IPS-20b (cell line): ENCODE measurements around the gene ZNF565.

Experiments used
- H3K27ac ChIP-seq: one replicate; pipeline ENCODE4 v1.5.1; 2013; ENCODE audit warnings: low read length
- H3K27me3 ChIP-seq: 2 replicates; pipeline ENCODE4 v1.6.1; 2013; ENCODE audit warnings: mild to moderate bottlenecking, low read length, inconsistent platforms; ENCODE audit not compliant: insufficient read depth
- H3K36me3 ChIP-seq: 2 replicates; pipeline ENCODE4 v1.6.1; 2013; ENCODE audit warnings: low read depth, mild to moderate bottlenecking, inconsistent platforms, low read length, moderate library complexity; ENCODE audit not compliant: insufficient read depth
- H3K4me1 ChIP-seq: 2 replicates; pipeline ENCODE4 v1.6.1; 2013; ENCODE audit warnings: mild to moderate bottlenecking, control low read depth, inconsistent platforms, low read length, moderate library complexity; ENCODE audit not compliant: insufficient read depth
- H3K4me3 ChIP-seq: 2 replicates; pipeline ENCODE4 v1.5.1; 2013; ENCODE audit warnings: mild to moderate bottlenecking, low read length, inconsistent platforms
- H3K9ac ChIP-seq: 2 replicates; pipeline ENCODE4 v1.6.1; 2013; ENCODE audit warnings: low read depth, mild to moderate bottlenecking, inconsistent platforms, low read length, moderate library complexity
- H3K9me3 ChIP-seq: 2 replicates; pipeline ENCODE4 v1.6.1; 2013; ENCODE audit warnings: mild to moderate bottlenecking, low read depth, low read length, inconsistent platforms; ENCODE audit not compliant: insufficient read depth

Gene ZNF565

DNA sequence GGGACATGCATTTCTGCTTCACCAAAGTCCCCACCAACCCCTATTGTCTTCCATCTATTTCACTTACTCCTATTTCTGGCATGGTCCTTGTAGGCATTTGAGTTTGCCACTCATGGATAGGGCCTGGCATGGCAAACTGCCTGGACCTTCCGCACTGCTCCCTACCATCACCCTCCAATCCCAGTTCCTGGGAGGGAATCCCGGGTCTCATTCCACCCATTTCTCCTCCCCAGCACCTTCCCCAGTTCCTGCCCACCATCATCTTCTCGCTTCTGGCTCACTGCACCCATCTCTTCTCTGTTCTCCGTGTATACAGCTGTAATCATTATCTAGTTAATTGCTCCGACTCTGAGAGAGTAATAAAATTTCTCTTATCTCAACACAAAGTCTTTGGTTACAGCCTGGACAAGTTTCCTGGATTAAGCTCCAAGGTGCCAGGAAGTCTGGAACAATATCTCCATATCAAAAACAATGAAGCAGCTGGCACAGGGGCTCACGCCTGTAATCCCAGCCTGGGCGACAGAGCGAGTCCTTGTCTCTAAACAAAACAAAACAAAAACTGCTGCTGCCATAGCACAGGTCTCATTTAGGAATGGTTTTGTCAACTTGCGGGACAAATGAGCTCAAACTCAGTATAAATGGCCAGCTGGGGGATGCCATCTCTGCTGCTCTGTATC, 45.2 kb downstream of the ZNF565 start:
- H3K27ac ChIP-seq: no peak overlapping the region
- H3K9me3 ChIP-seq: no peaks in the 10 kb centered on the region
- no peak overlapping the region for H3K9ac ChIP-seq
- no peaks in the 10 kb centered on the region for H3K27me3 ChIP-seq
- no peak overlapping the region for H3K4me3 ChIP-seq
- H3K4me1 ChIP-seq: no peaks in the 10 kb centered on the region
- no peaks in the 10 kb centered on the region for H3K36me3 ChIP-seq

- H3K4me1 ChIP-seq: peaks cover 4% of the 10 kb centered on the region; the same call in 1 of the 2 replicates
- H3K36me3 ChIP-seq: peaks cover 7% of the 10 kb centered on the region; the same call in 1 of the 2 replicates
- no peaks in the 10 kb centered on the region for H3K27me3 ChIP-seq
- no peaks in the 10 kb centered on the region for H3K9me3 ChIP-seq
- H3K4me3 ChIP-seq: no peak overlapping the region
- H3K9ac ChIP-seq: no peak overlapping the region
- no peak overlapping the region for H3K27ac ChIP-seq
These were observed 50.7 kb downstream of the ZNF565 start for GRCh38 chr19:36163813-36164212.

- Histone ChIP-seq H3K9ac (0 out of 2 replicates have a peak overlapping the region, but pooled peaks have one; percentile 8), H3K27ac (no peak overlapping the region)
These were observed 53.5 kb downstream of the ZNF565 start for GRCh38 chr19:36160821-36161596.

GRCh38 chr19:36153126-36153525, 61.3 kb downstream of the ZNF565 start:
- Histone ChIP-seq H3K9ac (no peak overlapping the region), H3K36me3 (peaks cover 37% of the 10 kb centered on the region), H3K4me3 (no peak overlapping the region), H3K27ac (no peak overlapping the region), H3K27me3 (no peaks in the 10 kb centered on the region), H3K9me3 (no peaks in the 10 kb centered on the region), H3K4me1 (no peaks in the 10 kb centered on the region)

More at GRCh38 chr19:36160821-36161596, 53.5 kb downstream of the ZNF565 start:
- Histone ChIP-seq H3K4me3 (no peak overlapping the region), H3K4me1 (peaks cover 4% of the 10 kb centered on the region; the same call in 1 of the 2 replicates), H3K9me3 (no peaks in the 10 kb centered on the region), H3K36me3 (peaks cover 7% of the 10 kb centered on the region; the same call in 1 of the 2 replicates), H3K27me3 (no peaks in the 10 kb centered on the region)

GRCh38 chr19:36152352-36153091, 61.9 kb downstream of the ZNF565 start, which contains the start of gene COX7A1:
TSS of gene COX7A1 (minus strand) at chr19:36152447. CDS start at chr19:36152407, 40 bp downstream.
- Histone ChIP-seq H3K27me3 (no peaks in the 10 kb centered on the region), H3K36me3 (peaks cover 43% of the 10 kb centered on the region), H3K9ac (no peak within 1 kb of the TSS), H3K27ac (no peak within 1 kb of the TSS), H3K4me1 (no peaks in the 10 kb centered on the region), H3K4me3 (no peak within 1 kb of the TSS), H3K9me3 (no peaks in the 10 kb centered on the region)

DNA sequence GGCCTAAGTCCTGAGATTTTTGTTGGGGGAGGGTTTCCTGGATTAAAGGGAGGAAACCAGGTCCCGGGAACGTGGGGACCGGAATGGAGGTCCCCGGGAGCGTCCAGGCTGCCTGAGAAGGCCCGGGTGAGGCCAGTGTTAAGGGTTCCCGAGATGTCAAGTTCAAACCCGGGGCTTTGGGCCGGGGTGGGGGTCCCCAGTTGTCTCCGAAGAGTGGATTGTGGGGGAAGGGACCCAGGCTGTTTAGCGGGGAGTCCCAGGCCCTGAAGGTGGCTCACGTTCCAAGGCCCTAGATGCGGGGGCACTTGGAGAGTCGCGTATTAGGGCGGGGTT, 62.5 kb downstream of the ZNF565 start:
- Histone ChIP-seq H3K27ac (no peak overlapping the region), H3K36me3 (peaks cover 47% of the 10 kb centered on the region), H3K4me3 (no peak overlapping the region), H3K27me3 (no peaks in the 10 kb centered on the region), H3K9me3 (no peaks in the 10 kb centered on the region), H3K9ac (no peak overlapping the region), H3K4me1 (no peaks in the 10 kb centered on the region)

- H3K27me3 ChIP-seq: no peaks in the 10 kb centered on the region
- no peaks in the 10 kb centered on the region for H3K4me1 ChIP-seq
- no peak overlapping the region for H3K27ac ChIP-seq
- peaks cover 54% of the 10 kb centered on the region for H3K36me3 ChIP-seq
- H3K9me3 ChIP-seq: no peaks in the 10 kb centered on the region
- no peak overlapping the region for H3K4me3 ChIP-seq
- no peak overlapping the region for H3K9ac ChIP-seq
These were observed 63.1 kb downstream of the ZNF565 start for GRCh38 chr19:36151144-36152018.

DNA sequence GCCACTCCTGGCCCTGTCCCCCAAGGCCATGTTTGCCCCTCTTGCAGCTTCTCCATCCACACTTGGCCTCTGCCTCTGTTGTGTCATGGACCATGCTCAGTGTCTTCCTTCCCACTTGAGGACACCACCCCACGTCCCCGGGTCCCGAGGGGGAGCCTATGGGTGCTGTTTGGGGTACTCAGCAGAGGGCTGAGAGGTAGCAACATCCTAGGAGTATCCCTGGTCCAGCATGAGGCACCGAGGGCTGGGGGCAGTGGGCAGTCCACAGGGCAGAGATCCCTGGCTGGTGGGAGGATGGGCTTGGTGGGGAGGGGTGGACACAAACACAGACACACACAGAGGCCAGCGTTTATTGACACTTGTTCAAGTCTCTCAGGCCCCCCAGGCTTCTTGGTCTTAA, 63.9 kb downstream of the ZNF565 start:
- H3K36me3 ChIP-seq: peaks cover 61% of the 10 kb centered on the region
- H3K27ac ChIP-seq: no peak overlapping the region
- H3K9me3 ChIP-seq: no peaks in the 10 kb centered on the region

GRCh38 chr19:36149673-36150406, 64.6 kb downstream of the ZNF565 start:
- H3K27ac ChIP-seq: no peak overlapping the region
- H3K9me3 ChIP-seq: no peaks in the 10 kb centered on the region
- no peak overlapping the region for H3K4me3 ChIP-seq
- peaks cover 69% of the 10 kb centered on the region for H3K36me3 ChIP-seq
- H3K4me1 ChIP-seq: no peaks in the 10 kb centered on the region
- H3K27me3 ChIP-seq: no peaks in the 10 kb centered on the region
- H3K9ac ChIP-seq: no peak overlapping the region

More for the DNA sequence above, 63.9 kb downstream of the ZNF565 start:
- H3K4me3 ChIP-seq: no peak overlapping the region
- H3K27me3 ChIP-seq: no peaks in the 10 kb centered on the region
- H3K9ac ChIP-seq: no peak overlapping the region
- H3K4me1 ChIP-seq: no peaks in the 10 kb centered on the region

DNA sequence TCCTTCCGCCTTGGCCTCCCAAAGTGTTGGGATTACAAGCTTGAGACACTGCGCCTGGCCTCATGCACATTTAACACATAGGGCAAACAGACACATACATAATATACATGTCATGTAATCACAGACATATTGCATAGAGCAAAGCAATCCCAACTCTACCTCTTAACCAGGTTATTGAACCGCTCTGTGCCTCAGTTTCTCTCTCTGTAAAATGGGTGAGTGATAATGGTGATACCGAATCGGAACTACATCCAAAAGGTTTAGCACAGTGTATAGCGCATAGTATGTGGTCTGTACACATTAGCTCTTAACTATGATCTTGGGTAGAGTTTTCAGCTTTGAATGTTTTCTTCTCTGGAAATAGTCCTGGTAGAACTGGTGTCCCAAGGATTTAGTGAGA, 69.8 kb downstream of the ZNF565 start:
- Histone ChIP-seq H3K36me3 (peaks cover 64% of the 10 kb centered on the region), H3K4me3 (no peak overlapping the region), H3K4me1 (peaks cover 3% of the 10 kb centered on the region; the same call in 1 of the 2 replicates), H3K9me3 (no peaks in the 10 kb centered on the region), H3K27me3 (no peaks in the 10 kb centered on the region), H3K9ac (no peak overlapping the region), H3K27ac (no peak overlapping the region)
